Activated T-helper 9 cell treated with anti-CD3 and anti-CD28 coated beads, Interleukin-2, amount 50 U/mL, for 16 hours (primary cell): Measurements from ENCODE around the gene ALKBH8.
"Not testable (repeated sequence)": the region's sequence is repeated elsewhere in the genome, so short reads cannot be mapped to it uniquely, and the experiment has no call there.

Source experiments
- DNase-seq: peaks from one replicate; pipeline ENCODE4 v3.0.0-alpha.2; 2020; ENCODE audit warnings: low read depth

The ALKBH8 gene

GRCh38 chr11:107504981-107505380, 60.6 kb downstream of the ALKBH8 start:
- DNase-seq: no peak

- DNase-seq: no peak
These were observed 63.8 kb downstream of the ALKBH8 start for GRCh38 chr11:107501713-107502112.

GRCh38 chr11:107497371-107497770, 68.2 kb downstream of the ALKBH8 start:
- DNase-seq: not testable (repeated sequence)

GRCh38 chr11:107496011-107496410, 69.5 kb downstream of the ALKBH8 start:
- no peak for DNase-seq

- DNase-seq: no peak
These were observed 71.5 kb downstream of the ALKBH8 start for GRCh38 chr11:107494055-107494454.

GRCh38 chr11:107493117-107493516, 72.4 kb downstream of the ALKBH8 start:
- DNase-seq: no peak

- no peak for DNase-seq
These were observed 74.7 kb downstream of the ALKBH8 start for GRCh38 chr11:107490836-107491235.

- DNase-seq: no peak
These were observed 83.3 kb downstream of the ALKBH8 start for GRCh38 chr11:107482234-107482633.

- no peak for DNase-seq
These were observed 86.6 kb downstream of the ALKBH8 start for GRCh38 chr11:107478922-107479321.

- DNase-seq: no peak
These were observed 87.7 kb downstream of the ALKBH8 start for GRCh38 chr11:107477820-107478219.

- no peak for DNase-seq
These were observed 91.7 kb downstream of the ALKBH8 start for GRCh38 chr11:107473792-107474191.

GRCh38 chr11:107472966-107473365, 92.6 kb downstream of the ALKBH8 start:
- no peak for DNase-seq

GRCh38 chr11:107468596-107468995, 96.9 kb downstream of the ALKBH8 start:
- DNase-seq: no peak

GRCh38 chr11:107467696-107468095, 97.8 kb downstream of the ALKBH8 start:
- DNase-seq: no peak

- DNase-seq: not testable (repeated sequence)
These were observed 99.2 kb downstream of the ALKBH8 start for GRCh38 chr11:107466275-107466866.

- DNase-seq: peak; percentile 79
These were observed 107.8 kb downstream of the ALKBH8 start, which contains the start of gene CWF19L2 for GRCh38 chr11:107457558-107458271. Gene CWF19L2, minus strand, starts transcription at chr11:107457825. Its CDS starts 9 bp downstream, at chr11:107457816.

GRCh38 chr11:107457205-107457557, 108.4 kb downstream of the ALKBH8 start:
- DNase-seq: no peak

GRCh38 chr11:107453594-107454286, 111.8 kb downstream of the ALKBH8 start:
- DNase-seq: no peak
